Vagina (tissue), 2 donors: ENCODE data around the gene DCST2.

Source experiments
- POLR2A ChIP-seq, 2 donors: fragments of 450-650 bp; IDR thresholded peaks; one replicate each; pipeline ENCODE4 v1.6.1; 2017; ENCODE audit warnings: antibody characterized with exemption in 2 of 2, mild to moderate bottlenecking in 2 of 2, moderate library complexity in 2 of 2
- TF ChIP-seq, protein P1 (sequence below), 3 experiments: fragments of 450-650 bp in 2 of 3; fragments of 200-600 bp in 1 of 3; sonication (generic) in 1 of 3; IDR thresholded peaks; one replicate each; pipeline ENCODE4 v1.5.1; 2017 to 2019; ENCODE audit warnings: antibody characterized with exemption in 3 of 3, mild to moderate bottlenecking in 2 of 3, moderate library complexity in 2 of 3

DNA sequence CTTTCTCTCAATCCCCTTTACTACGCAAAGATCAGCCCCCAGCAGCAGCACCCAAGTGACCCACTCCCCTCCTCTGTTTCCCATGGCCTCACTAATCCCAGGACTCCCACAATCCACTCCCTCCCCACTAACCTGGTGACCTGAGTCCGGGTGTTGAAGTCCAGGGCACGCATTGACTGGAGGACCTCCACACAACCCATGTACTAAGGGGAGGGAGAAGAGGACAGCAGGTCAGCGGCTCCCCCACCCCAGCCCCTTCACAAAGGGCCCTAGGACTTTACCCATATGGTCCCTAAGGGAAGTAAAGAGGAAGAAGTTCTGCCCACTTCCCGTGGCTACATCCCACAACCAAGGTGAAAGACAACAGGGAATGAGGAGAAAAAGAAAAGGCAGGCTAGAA, 64.3 kb downstream of the DCST2 start:
- TF ChIP-seq POLR2A (IDR thresholded peaks at IDR 0.05), result no peak
- TF ChIP-seq, protein P1, sequence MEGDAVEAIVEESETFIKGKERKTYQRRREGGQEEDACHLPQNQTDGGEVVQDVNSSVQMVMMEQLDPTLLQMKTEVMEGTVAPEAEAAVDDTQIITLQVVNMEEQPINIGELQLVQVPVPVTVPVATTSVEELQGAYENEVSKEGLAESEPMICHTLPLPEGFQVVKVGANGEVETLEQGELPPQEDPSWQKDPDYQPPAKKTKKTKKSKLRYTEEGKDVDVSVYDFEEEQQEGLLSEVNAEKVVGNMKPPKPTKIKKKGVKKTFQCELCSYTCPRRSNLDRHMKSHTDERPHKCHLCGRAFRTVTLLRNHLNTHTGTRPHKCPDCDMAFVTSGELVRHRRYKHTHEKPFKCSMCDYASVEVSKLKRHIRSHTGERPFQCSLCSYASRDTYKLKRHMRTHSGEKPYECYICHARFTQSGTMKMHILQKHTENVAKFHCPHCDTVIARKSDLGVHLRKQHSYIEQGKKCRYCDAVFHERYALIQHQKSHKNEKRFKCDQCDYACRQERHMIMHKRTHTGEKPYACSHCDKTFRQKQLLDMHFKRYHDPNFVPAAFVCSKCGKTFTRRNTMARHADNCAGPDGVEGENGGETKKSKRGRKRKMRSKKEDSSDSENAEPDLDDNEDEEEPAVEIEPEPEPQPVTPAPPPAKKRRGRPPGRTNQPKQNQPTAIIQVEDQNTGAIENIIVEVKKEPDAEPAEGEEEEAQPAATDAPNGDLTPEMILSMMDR (IDR thresholded peaks at IDR 0.05), result no peak
